Keratinocyte (primary cell): Measurements from ENCODE around the gene FMN2. TPM values are rescaled to one million over a fixed set of nuclear protein-coding genes. Genes with fewer than 3 reads are reported as not detected.
"Not testable (repeated sequence)": the region's sequence is repeated elsewhere in the genome, so short reads cannot be mapped to it uniquely, and the experiment has no call there.

Experiments used
- DNase-seq: peaks from one replicate; pipeline ENCODE4 v3.0.0-alpha.2; 2011; ENCODE audit warnings: low read depth, missing footprints, low spot score
- FAIRE-seq: peaks from 2 replicates; lab custom pipeline; 2011; peaks lifted over from hg19 to GRCh38; lab: Jason Lieb, UNC
- H2AFZ ChIP-seq: 2 replicates; pipeline ENCODE4 v1.6.0; 2012; ENCODE audit warnings: low read length, control low read depth, inconsistent platforms; ENCODE audit not compliant: control insufficient read depth
- H3K27ac ChIP-seq: 2 replicates; pipeline ENCODE4 v1.5.1; 2011; ENCODE audit warnings: low read length; ENCODE audit not compliant: control insufficient read depth, insufficient read depth
- H3K27me3 ChIP-seq: 3 replicates; pipeline ENCODE4 v1.6.0; 2011; ENCODE audit warnings: low read length; ENCODE audit not compliant: control insufficient read depth, insufficient read depth; ENCODE audit errors: extremely low read depth
- H3K36me3 ChIP-seq, 2 experiments: 2 replicates in 1 of 2; 3 replicates in 1 of 2; pipeline ENCODE4 v1.5.1; 2011; ENCODE audit warnings: low read length in 2 of 2, mild to moderate bottlenecking in 1 of 2; ENCODE audit not compliant: control insufficient read depth in 2 of 2, insufficient read depth in 2 of 2; ENCODE audit errors: extremely low read depth in 1 of 2
- H3K4me1 ChIP-seq: 3 replicates; pipeline ENCODE4 v1.5.1; 2011; ENCODE audit warnings: low read length; ENCODE audit not compliant: control insufficient read depth, insufficient read depth; ENCODE audit errors: extremely low read depth
- H3K4me2 ChIP-seq: 3 replicates; pipeline ENCODE4 v1.6.0; 2011; ENCODE audit warnings: low read depth, low read length; ENCODE audit not compliant: control insufficient read depth, insufficient read depth; ENCODE audit errors: extremely low read depth
- H3K4me3 ChIP-seq, 3 experiments: fragments of 200-600 bp in 1 of 3; sonication (generic) in 1 of 3; 2 replicates in 2 of 3; 3 replicates in 1 of 3; pipeline ENCODE4 v1.5.1; 2011 to 2016; ENCODE audit warnings: low read length in 3 of 3, mild to moderate bottlenecking in 3 of 3, control low read depth in 2 of 3, inconsistent platforms in 1 of 3, low read depth in 1 of 3, mixed read lengths in 1 of 3, mixed run types in 1 of 3, moderate library complexity in 1 of 3; ENCODE audit not compliant: control insufficient read depth in 2 of 3, insufficient read depth in 2 of 3; ENCODE audit errors: extremely low read depth in 1 of 3
- H3K79me2 ChIP-seq: 2 replicates; pipeline ENCODE4 v1.6.0; 2012; ENCODE audit warnings: low read length; ENCODE audit not compliant: control insufficient read depth, insufficient read depth
- H3K9ac ChIP-seq: 3 replicates; pipeline ENCODE4 v1.6.0; 2011; ENCODE audit warnings: low read length; ENCODE audit not compliant: control insufficient read depth, insufficient read depth; ENCODE audit errors: extremely low read depth
- H3K9me1 ChIP-seq: 3 replicates; pipeline ENCODE4 v1.6.0; 2011; ENCODE audit warnings: low read length; ENCODE audit not compliant: control insufficient read depth, insufficient read depth; ENCODE audit errors: extremely low read depth
- H3K9me3 ChIP-seq: 2 replicates; pipeline ENCODE4 v1.5.1; 2012; ENCODE audit warnings: low read depth, low read length; ENCODE audit not compliant: control insufficient read depth
- H4K20me1 ChIP-seq: 3 replicates; pipeline ENCODE4 v1.6.0; 2011; ENCODE audit warnings: low read length; ENCODE audit not compliant: control insufficient read depth, insufficient read depth; ENCODE audit errors: extremely low read depth
- EZH2 ChIP-seq: IDR thresholded peaks from one replicate; pipeline ENCODE4 v1.6.1; 2012; ENCODE audit warnings: inconsistent platforms, mild to moderate bottlenecking, low read length, moderate library complexity
- dilution Hi-C: fragments of 300-500 bp; cut with MboI; formaldehyde crosslinking; loops from one replicate; pipeline ENCODE4 v1.7.0; 2020; ENCODE audit warnings: low sequenced_read_pairs; ENCODE audit not compliant: extremely low pct_ligation_motif_present
- polyA plus RNA-seq, 5 experiments: library from polyadenylated mRNA; depleted of rRNA in 3 of 5; stranded (reverse) in 3 of 5; stranded (forward) in 1 of 5; unstranded in 1 of 5; fragments of >200 nt; gene quantifications; 1 replicate in 1 of 5; 2 replicates in 3 of 5; 3 replicates in 1 of 5; pipeline versions ENCODE4 v1.2.1 to v1.2.3, GENCODE V29; 2011 to 2012; ENCODE audit warnings: missing spikeins in 2 of 5, low read depth in 1 of 5, low replicate concordance in 1 of 5
- TF ChIP-seq, protein P1 (sequence below), 3 experiments: IDR thresholded peaks in 1 of 3; conservative IDR thresholded peaks in 1 of 3; optimal IDR thresholded peaks in 1 of 3; 2 replicates in 2 of 3; 3 replicates in 1 of 3; pipeline versions ENCODE3 to v1.5.1; 2011; ENCODE audit warnings: low read length in 3 of 3, mild to moderate bottlenecking in 3 of 3, moderate library complexity in 2 of 3, control low read depth in 1 of 3, inconsistent platforms in 1 of 3; ENCODE audit not compliant: insufficient read depth in 2 of 3; ENCODE audit errors: extremely low read depth in 1 of 3

Gene FMN2
- polyA plus RNA-seq, 1 donor (not counting 4 experiments of a cell fraction or from before 2014, with no cell fraction given), result not detected

DNA sequence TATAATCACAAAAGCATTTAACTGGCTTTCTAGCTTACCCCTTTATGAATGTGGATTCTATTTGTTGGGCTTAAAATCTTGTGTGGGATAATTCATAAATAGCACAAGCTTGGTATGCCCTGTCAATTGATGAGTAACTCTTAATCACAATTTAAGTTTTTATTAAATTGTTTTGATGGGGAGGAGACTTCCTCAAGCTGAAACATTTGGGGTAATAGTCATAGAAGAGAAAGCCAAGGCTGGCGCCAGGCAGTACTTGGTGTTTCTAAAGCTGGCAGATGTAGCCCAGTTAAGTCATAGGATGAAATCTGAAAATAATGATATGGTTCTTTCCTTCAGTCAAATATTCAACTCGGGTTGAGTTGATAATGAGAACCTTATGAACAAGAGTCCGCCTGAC, 167.2 kb downstream of the FMN2 start:
- Histone ChIP-seq H3K36me3 (no peaks in the 10 kb centered on the region), H3K4me1 (no peaks in the 10 kb centered on the region), H3K4me2 (no peak overlapping the region), H3K4me3 (no peak overlapping the region), H2AFZ (no peak overlapping the region), H3K27me3 (no peaks in the 10 kb centered on the region), H3K79me2 (no peaks in the 10 kb centered on the region), H3K9me1 (no peaks in the 10 kb centered on the region), H4K20me1 (no peaks in the 10 kb centered on the region), H3K9ac (no peak overlapping the region), H3K27ac (no peak overlapping the region), H3K9me3 (peaks cover 5% of the 10 kb centered on the region)
- dilution Hi-C loops, result no loop called here
- FAIRE-seq (no peak), DNase-seq (no peak)
- no peak for TF ChIP-seq EZH2
- TF ChIP-seq, protein P1, sequence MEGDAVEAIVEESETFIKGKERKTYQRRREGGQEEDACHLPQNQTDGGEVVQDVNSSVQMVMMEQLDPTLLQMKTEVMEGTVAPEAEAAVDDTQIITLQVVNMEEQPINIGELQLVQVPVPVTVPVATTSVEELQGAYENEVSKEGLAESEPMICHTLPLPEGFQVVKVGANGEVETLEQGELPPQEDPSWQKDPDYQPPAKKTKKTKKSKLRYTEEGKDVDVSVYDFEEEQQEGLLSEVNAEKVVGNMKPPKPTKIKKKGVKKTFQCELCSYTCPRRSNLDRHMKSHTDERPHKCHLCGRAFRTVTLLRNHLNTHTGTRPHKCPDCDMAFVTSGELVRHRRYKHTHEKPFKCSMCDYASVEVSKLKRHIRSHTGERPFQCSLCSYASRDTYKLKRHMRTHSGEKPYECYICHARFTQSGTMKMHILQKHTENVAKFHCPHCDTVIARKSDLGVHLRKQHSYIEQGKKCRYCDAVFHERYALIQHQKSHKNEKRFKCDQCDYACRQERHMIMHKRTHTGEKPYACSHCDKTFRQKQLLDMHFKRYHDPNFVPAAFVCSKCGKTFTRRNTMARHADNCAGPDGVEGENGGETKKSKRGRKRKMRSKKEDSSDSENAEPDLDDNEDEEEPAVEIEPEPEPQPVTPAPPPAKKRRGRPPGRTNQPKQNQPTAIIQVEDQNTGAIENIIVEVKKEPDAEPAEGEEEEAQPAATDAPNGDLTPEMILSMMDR (optimal IDR thresholded peaks at IDR 0.05 in 1 of 3, IDR thresholded peaks at IDR 0.05 in 1 of 3, conservative IDR thresholded peaks at IDR 0.05 in 1 of 3; ENCODE audit: extremely low read depth in 1 of 3, insufficient read depth in 2 of 3, low read length in 3 of 3), result no peak

DNA sequence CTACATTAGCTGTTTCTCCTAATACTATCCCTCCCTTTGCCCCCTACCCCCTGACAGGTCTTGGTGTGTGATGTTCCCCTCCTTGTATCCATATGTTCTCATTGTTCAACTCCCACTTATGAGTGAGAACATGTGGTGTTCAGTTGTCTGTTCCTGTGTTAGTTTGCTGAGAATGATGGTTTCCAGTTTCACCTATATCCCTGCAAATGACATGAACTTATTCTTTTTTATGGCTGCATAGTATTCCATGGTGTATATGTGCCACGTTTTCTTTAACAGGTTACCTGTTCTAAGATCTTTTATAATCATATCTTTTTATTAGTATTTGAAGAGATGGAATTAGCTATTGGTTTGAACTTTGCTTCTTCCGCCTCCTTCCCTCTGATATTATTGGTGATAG, 172.8 kb downstream of the FMN2 start:
- H3K4me2 ChIP-seq, H3K36me3 ChIP-seq, H3K9ac ChIP-seq, FAIRE-seq, H3K27me3 ChIP-seq, dilution Hi-C loops, H3K27ac ChIP-seq, H4K20me1 ChIP-seq, DNase-seq, H3K9me3 ChIP-seq, H3K79me2 ChIP-seq, H3K9me1 ChIP-seq, H3K4me1 ChIP-seq, H3K4me3 ChIP-seq, H2AFZ ChIP-seq: not testable (repeated sequence)

DNA sequence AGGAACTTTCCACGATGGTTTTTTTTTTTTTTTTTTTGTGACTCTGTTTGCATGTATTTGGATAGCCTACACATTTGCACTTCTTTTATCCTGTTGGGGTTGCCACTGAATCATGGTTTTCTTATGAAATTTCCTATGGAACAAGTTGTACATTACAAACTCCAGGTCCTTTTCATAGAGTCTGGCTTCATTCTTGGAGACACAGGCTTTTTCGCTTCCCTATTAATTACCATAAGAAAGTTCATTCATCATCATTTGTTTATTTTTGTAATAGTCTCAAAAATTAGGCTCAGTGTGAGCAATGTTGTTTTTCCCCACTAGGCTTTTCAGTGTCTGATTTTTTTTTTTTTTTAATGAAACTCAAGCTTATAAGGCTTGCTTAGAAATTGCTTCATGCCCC, 179.4 kb downstream of the FMN2 start:
- Histone ChIP-seq H2AFZ (no peak overlapping the region), H3K9me1 (no peaks in the 10 kb centered on the region), H3K4me1 (no peaks in the 10 kb centered on the region), H3K27ac (no peak overlapping the region), H3K27me3 (no peaks in the 10 kb centered on the region), H3K9ac (no peak overlapping the region), H3K4me3 (no peak overlapping the region), H3K9me3 (no peaks in the 10 kb centered on the region), H3K36me3 (no peaks in the 10 kb centered on the region), H4K20me1 (no peaks in the 10 kb centered on the region), H3K4me2 (no peak overlapping the region), H3K79me2 (no peaks in the 10 kb centered on the region)
- TF ChIP-seq, protein P1 (optimal IDR thresholded peaks at IDR 0.05 in 1 of 3, IDR thresholded peaks at IDR 0.05 in 1 of 3, conservative IDR thresholded peaks at IDR 0.05 in 1 of 3; ENCODE audit: extremely low read depth in 1 of 3, insufficient read depth in 2 of 3, low read length in 3 of 3), result no peak
- TF ChIP-seq EZH2, result no peak
- dilution Hi-C loops, result no loop called here
- no peak for FAIRE-seq
- no peak for DNase-seq
